Prostate gland (tissue), 2 donors: Measurements from ENCODE around the gene SLC35F2.

Source experiments
- CTCF ChIP-seq, 4 experiments: fragments of 200-600 bp in 2 of 4; fragments of 450-650 bp in 2 of 4; sonication (generic) in 2 of 4; IDR thresholded peaks; 1 replicate in 3 of 4; 2 replicates in 1 of 4; pipeline ENCODE4 v1.5.1; 2016 to 2019; ENCODE audit warnings: antibody characterized with exemption in 4 of 4, mild to moderate bottlenecking in 2 of 4, moderate library complexity in 2 of 4
- POLR2A ChIP-seq: fragments of 450-650 bp; IDR thresholded peaks from one replicate; pipeline ENCODE4 v1.6.1; 2016; ENCODE audit warnings: antibody characterized with exemption, mild to moderate bottlenecking
- POLR2AphosphoS5 ChIP-seq: sonication (generic); formaldehyde crosslinking; IDR thresholded peaks from one replicate; pipeline ENCODE4 v1.6.1; 2017; ENCODE audit warnings: antibody characterized with exemption

DNA sequence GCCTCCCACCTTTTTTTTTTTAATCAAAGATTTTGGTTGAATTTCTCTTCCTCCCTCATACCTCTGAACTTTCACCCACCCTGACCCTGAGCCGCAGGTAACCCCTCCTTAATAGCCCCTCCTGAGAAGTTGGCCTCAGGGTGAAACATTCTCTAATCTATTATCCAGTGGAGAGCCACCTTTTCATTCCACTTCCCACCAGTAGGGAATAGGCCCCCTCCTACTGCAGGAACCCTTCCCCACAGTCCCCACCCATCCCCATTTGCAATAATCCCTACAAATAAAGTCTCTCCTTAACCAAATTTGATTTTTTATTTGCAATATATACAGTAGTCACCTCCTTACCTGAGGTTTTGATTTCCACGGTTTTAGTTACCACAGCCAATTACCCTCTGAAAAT is 2.1 kb upstream of the SLC35F2 start:
- TF ChIP-seq POLR2A (no peak), CTCF (IDR thresholded peaks at IDR 0.05) (no peak), POLR2AphosphoS5 (no peak)
